Sigmoid colon (tissue), 4 donors: ENCODE measurements around the gene SOX6.

Source experiments
- EP300 ChIP-seq, 4 donors: sonication (generic); formaldehyde crosslinking; IDR thresholded peaks; one replicate each; pipeline ENCODE4 v1.6.1; 2017; ENCODE audit warnings: antibody characterized with exemption in 4 of 4
- TF ChIP-seq, protein P1 (sequence below), 4 experiments: fragments of 450-650 bp in 3 of 4; fragments of 200-600 bp in 1 of 4; IDR thresholded peaks; one replicate each; pipeline ENCODE4 v1.5.1; 2016 to 2019; ENCODE audit warnings: antibody characterized with exemption in 4 of 4, mild to moderate bottlenecking in 3 of 4, moderate library complexity in 2 of 4

DNA sequence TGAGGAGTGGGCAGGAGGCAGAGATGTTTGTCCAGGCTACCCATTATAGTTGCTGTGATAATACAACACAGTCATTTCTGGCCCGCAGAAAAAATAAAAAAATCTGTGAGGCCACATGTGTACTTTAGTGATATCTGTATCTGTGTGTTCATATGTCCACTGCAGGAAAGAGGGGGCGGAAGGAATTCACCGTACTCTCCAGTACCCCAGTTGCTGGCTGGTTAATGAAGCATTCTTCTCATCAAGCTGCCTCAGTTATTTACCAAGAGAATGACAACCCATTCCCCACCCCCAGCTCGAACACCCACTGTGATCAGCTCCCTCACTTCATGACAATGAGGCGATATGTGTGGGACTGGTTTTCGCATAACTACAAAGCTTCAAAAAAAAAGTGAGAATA, 309.3 kb downstream of the SOX6 start:
- TF ChIP-seq, protein P1, sequence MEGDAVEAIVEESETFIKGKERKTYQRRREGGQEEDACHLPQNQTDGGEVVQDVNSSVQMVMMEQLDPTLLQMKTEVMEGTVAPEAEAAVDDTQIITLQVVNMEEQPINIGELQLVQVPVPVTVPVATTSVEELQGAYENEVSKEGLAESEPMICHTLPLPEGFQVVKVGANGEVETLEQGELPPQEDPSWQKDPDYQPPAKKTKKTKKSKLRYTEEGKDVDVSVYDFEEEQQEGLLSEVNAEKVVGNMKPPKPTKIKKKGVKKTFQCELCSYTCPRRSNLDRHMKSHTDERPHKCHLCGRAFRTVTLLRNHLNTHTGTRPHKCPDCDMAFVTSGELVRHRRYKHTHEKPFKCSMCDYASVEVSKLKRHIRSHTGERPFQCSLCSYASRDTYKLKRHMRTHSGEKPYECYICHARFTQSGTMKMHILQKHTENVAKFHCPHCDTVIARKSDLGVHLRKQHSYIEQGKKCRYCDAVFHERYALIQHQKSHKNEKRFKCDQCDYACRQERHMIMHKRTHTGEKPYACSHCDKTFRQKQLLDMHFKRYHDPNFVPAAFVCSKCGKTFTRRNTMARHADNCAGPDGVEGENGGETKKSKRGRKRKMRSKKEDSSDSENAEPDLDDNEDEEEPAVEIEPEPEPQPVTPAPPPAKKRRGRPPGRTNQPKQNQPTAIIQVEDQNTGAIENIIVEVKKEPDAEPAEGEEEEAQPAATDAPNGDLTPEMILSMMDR (IDR thresholded peaks at IDR 0.05) = no peak
- no peak for TF ChIP-seq EP300 (IDR thresholded peaks at IDR 0.05)
